GM18520 (cell line): ENCODE measurements around the gene NF2.
"Not testable (repeated sequence)": the region's sequence is repeated elsewhere in the genome, so short reads cannot be mapped to it uniquely, and the experiment has no call there.

ENCODE experiments used
- ATAC-seq: cut with Tn5 transposase; IDR thresholded peaks from one replicate; pipeline ENCODE4 v1.9.1; 2021; ENCODE audit not compliant: unreplicated experiment

Gene NF2

GRCh38 chr22:29594447-29594846 is 9.0 kb upstream of the NF2 start:
- ATAC-seq: not testable (repeated sequence)

GRCh38 chr22:29596408-29596807 is 7.0 kb upstream of the NF2 start:
- ATAC-seq: no peak

DNA sequence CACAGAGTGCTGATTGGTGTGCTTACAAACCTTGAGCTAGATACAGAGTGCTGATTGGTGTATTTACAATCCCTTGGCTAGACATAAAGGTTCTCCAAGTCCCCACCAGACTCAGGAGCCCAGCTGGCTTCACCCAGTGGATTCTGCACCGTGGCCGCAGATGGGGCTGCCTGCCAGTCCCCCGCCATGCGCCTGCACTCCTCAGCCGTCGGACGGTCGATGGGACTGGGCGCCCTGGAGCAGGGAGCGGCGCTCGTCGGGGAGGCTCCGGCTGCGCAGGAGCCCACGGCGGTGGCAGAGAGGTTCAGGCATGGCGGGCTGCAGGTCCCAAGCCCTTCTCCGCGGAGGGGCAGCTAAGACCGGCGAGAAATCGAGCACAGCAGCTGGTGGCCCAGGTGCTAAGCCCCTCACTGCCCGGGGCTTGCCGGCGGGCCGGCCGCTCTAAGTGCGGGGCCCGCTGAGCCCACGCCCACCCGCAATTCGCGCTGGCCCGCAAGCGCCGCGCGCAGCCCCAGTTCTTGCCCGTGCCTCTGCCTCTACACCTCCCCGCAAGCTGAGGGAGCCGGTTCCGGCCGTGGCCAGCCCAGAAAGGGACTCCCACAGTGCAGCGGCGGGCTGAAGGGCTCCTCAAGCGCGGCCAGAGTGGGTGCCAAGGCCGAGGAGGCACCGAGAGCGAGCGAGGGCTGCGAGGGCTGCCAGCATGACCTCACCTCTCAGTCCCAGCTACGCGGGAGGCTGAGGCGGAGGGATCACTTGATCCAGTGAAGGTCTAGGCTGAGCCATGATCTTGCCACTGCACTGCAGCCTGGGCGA is 5.4 kb upstream of the NF2 start:
- not testable (repeated sequence) for ATAC-seq

DNA sequence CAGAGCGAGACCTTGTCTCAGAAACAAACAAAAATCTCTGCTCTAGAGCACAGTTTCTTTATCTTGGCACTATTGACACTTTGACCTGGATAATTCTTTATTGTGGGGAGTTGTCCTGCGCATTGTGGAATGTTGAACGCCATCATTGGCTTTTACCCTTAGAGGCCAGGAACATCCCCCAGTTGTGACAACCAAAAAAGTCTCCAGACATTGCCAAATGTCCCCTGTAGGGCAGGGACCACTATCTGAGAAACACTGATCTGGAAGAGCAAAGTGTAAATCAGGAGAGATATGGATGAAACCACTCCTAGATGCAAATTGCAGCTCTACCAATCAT is 4.8 kb upstream of the NF2 start:
- ATAC-seq: no peak

DNA sequence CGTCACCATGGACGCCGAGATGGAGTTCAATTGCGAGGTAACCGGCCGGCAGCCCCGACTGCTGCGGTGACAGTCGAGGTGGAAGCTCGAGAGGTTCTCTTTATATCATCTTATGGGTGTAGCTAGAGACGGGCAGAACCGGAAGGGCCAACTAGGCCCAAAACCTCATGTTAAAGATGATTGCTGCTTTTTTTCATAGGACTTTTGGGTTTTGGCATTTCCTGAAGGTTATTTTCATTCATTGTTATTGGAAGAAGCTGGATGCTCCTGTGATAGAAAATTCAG is 585 bp downstream of the NF2 start:
- ATAC-seq: no peak

DNA sequence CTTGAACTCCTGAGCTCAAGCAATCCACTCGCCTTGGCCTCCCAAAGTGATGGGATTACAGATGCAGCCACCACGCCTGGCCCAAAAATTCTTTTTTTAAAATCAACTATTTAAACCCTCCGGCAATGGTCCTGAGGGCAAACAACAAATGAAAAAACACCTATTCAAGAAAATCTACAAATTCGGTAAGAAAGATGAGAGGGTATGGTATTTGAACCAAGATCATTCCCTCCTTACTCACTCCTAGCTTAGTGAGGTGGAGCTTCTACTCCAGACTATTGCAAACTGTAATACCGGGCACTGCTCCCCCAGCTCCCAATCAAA is 2.1 kb downstream of the NF2 start:
- ATAC-seq: no peak

GRCh38 chr22:29606320-29606719 is 2.9 kb downstream of the NF2 start:
- ATAC-seq: no peak

- ATAC-seq: no peak
Measured at GRCh38 chr22:29607426-29607825, 4.0 kb downstream of the NF2 start.

DNA sequence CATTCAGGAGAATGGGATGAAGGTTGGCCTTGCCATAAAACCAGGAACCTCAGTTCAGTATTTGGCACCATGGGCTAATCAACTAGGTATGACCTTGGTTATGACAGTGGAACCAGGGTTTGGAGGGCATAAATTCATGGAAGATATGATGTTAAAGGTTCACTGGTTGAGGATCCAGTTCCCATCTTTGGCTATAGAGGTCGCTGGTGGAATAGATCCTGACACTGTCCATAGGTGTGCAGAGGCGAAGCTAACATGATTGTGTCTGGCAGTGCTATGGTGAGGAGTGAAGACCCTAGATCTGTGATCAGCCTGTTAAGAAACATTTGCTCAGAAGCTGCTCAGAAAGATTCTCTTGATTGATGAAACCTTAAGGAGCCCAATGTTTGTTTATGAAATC is 5.7 kb downstream of the NF2 start:
- ATAC-seq: no peak

DNA sequence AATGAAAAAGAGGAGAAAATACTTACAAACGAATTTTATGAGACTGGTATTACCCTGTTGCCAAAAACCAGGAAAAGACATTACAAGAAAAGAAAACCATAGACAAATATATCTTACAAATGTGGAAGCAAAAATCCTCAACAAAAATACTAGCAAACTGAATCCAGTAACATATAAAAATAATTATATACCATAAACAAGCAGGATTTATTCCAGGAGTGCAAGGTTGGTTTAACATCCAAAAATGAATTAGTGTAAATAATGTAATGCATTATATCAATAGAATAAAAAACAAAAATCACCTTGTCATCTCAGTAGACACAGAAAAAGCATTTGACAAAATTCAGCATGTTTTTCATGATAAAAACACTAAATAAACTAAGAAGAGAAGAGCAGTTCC is 7.3 kb downstream of the NF2 start:
- ATAC-seq: no peak

DNA sequence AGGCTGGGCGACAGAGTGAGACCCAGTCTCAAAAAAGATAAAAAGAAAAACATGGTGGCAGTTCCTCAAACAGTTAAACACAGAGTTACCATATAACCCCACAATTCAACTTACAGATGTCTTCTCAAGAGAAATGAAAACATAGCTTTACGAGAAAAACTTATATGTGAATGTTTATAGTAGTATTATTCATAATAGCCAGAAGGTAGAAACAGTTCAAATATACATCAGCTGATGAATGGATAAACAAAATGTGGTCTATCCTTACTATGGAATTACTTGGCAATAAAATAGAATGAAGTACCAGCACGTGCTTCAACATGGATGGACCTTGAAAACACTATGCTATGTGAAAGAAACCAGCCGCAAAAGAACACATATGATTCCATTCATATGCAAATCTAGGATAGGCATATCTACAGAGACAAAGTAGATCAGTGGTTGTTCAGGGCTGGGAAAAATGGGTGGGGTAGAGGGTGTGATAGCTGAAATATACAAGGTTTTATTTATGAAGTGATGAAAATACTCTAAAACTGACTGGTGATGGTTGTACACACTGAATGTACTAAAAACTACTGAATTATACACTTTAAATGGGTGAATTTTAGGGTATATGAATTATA is 12.4 kb downstream of the NF2 start:
- ATAC-seq: no peak

DNA sequence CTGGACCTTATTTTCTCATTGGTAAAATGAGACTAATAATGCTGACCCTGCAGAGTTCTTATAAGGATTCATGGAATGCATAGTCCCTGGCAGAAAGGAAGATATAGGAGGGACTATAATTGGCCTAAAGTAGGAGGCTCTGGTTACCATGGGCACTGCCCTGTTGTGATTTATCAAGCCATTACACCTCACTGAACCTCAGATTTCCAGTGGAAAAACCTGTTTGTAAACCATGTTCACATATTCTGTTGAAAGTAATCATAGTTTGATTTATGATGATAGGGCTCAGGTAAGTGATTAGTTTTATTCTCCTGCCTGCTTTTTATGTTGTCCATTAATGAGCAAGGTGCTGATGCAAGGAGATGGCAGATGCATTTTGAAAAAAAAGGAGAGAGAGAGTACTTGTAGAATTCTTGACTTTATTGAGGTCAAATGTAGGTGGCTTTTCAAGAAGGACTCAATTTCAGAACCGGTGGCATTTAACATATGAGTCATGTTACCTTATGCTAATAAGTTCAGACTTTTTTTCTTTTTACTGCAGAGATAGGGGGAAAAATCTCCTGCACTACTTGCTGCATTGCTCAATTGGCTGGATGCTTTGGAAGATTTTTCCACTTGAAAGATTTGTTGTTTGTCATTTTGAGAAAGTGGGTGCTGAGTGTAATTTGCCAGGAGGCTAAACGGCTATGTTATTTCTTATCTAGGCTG is 14.6 kb downstream of the NF2 start:
- ATAC-seq: no peak

DNA sequence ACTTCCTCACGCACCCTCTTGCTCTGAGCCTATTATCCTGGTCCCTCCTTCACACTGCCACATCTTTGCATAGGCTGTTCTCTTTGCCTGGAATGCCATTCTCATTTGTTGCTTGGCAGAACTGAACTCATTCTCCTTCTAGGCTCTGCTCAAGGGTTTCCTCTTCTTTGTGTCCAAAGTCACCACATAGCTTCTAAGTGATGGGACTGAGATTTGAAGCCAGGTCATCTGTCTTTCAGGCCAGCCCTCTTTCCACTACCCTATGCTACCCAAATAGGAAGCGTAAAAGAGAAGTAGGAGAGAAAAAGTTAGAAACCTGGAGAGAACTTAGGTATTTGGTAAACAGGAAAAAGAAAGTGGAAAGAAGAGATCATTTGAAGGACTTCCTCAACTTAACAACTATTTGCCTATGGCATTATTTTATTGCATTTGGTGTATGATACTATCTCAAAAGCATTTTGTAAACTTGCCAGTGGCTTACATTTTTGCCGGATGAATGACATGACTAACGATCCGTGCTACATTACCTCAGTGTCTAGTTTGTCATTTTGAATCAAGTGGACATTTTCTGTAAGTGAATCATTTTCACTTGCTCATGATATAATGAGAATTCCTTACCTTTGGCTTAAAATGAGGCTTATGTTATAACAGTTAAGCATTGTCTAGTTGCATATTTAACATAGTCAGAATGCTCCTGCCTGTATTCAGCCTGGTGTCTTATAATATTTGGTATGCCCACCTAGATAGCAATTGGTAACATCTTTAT is 18.5 kb downstream of the NF2 start:
- ATAC-seq: no peak

DNA sequence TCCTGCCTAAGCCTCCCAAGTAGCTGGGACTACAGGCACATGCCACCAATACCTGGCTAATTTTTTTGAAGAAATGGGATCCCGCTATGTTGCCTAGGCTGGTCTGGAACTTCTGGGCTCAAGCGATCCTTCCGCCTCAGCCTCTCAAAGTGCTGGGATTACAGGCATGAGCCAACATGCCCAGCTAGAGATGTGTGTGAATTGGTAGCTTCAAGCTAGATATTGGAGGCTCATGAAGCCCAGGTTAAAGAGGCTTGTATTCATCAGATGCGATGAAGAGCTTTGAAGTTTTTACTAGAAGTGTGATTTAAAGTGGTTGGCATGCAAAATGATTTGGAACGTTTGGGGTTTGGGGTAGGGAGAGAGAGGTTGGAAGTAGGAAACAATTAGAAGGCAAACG is 19.6 kb downstream of the NF2 start:
- no peak for ATAC-seq

DNA sequence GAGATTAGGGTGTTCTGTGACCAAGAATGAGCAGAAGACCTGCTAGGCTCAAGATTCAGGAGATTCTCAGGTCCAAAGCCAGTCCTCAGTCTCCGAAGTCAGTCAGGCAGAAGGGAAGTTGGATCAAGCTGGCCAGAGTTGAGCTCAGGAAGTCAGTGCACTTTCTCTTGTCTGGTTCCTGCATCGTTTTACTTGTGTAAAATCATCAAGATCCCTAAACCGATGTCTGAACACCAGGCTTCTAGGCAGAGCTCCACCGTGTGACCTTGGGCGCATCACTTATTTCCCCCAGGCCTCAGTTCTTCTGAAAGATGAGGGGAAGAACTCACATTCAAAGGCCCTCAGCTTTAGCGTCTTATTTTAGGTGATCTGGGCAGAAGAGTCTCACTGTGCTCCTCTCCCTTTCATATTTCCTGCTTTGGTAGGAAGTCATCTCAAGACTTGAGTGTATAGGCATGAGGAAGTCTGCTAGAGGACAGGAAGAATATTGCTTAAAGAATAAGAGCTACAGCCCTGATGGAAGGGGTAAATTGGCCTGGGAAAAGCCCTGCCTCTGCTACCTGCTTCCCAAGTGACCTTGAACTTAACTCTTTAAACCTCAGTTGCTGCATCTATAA is 20.2 kb downstream of the NF2 start:
- ATAC-seq: no peak

DNA sequence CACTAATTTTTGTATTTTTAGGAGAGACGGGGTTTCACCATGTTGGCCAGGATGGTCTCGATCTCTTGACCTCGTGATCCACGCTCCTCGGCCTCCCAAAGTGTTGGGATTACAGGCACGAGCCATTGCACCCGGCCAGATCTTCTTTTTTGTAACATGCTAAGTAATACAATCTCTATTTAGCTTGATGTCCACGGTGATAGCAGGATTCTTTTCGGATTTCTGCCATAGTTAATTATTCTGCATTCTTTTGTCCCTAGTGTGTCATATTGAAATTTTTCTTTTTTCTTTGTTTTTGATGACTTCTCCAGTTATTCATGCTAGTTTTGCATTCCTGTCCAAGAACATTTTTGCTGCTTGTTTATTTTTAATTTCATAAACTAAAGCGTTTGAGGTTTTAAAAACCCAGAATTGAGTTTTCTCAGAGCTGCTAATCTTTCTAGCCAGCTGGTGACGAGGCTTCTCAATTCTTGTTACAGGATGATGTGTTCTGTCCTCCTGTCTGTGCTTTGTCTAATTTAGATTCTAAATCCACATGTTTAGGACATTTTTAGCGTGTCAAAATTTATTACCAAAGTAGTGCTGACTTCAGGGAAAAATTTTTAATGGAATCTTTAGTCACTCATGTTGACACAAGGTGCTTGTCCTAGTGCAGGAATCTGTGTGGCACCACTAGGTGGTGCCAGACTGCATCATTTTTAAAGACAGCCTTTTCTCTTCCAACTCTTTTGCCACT is 21.8 kb downstream of the NF2 start:
- no peak for ATAC-seq

DNA sequence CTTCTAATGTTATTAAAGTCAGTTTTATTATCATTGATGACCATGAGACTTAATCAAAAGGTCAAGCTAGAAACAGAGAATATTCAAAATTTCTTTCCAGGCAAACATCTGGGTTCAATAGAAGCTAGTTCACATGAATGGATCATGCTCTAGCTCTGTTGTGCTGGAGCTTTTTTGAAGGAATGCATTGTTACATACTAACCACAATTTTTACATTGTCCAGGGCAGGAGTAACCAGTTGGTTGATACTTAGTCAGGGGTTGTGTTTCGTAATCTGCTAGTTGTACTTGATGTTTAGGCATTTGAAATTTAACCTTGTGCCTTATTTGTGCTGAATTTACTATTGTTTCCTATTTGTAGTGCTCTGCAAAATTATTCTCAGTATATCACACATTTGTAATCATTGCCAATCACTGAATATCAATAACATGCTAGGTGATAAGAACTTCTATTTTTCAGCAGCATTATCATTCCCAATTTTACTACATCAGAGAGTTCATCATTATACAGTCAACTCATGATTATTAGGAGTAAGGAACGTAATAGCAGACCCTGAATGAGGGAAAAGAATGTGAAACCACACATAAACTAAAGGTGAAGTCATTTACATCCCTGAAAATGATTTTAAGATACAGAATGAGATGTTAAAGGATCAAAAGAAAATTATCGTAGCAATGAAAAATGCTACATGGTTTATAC is 23.2 kb downstream of the NF2 start:
- no peak for ATAC-seq

DNA sequence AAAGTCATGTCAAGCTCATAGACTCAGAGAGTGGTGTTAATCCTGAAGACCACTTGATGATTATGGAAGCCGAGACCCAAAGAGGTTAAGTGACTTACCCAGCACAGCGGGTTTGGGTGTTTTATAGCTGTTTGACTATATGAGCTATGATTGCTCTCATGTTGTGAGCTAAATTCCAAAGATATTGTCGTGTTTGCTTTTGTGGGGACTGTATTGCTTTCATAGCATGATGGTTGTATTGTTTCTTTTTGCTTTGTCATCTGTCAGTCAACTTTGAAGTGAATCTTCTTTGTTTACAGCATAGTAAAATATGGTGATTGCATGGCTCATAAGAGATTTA is 23.7 kb downstream of the NF2 start:
- no peak for ATAC-seq

GRCh38 chr22:29628996-29629902 is 25.8 kb downstream of the NF2 start:
- ATAC-seq: no peak
